HL-60 (cell line): ENCODE data around the gene PRKAG2.

Experiments
- CTCF ChIP-seq: IDR thresholded peaks from one replicate; pipeline ENCODE4 v1.5.1; 2011; ENCODE audit warnings: low read length, control low read depth, inconsistent platforms; ENCODE audit not compliant: insufficient read depth
- POLR2AphosphoS5 ChIP-seq: IDR thresholded peaks from 2 replicates; pipeline ENCODE4 v1.6.1; 2012; ENCODE audit warnings: low read depth

GRCh38 chr7:151782598-151783448 is 94.1 kb downstream of the PRKAG2 start:
- TF ChIP-seq CTCF (peak; percentile 48), POLR2AphosphoS5 (no peak)
